Nephron progenitor cell (in vitro differentiated cells): ENCODE measurements around the gene BBX.
A peak's percentile ranks its signal among the peaks of the same experiment; 100 is the strongest.

Experiments
- DNase-seq: peaks from one replicate; pipeline ENCODE4 v3.0.0; 2021
- H3K27ac Mint-ChIP-seq: 2 replicates; pipeline ENCODE4 v1.8.0; 2021; ENCODE audit warnings: mild to moderate bottlenecking, moderate library complexity, mixed read lengths
- H3K27me3 Mint-ChIP-seq: 2 replicates; pipeline ENCODE4 v1.8.0; 2021; ENCODE audit warnings: mild to moderate bottlenecking, low read depth, mixed read lengths; ENCODE audit not compliant: poor library complexity
- H3K36me3 Mint-ChIP-seq: 2 replicates; pipeline ENCODE4 v1.8.0; 2021; ENCODE audit warnings: low read depth, mixed read lengths
- H3K4me1 Mint-ChIP-seq: 2 replicates; pipeline ENCODE4 v1.8.0; 2021; ENCODE audit warnings: mixed read lengths
- H3K4me3 Mint-ChIP-seq: 2 replicates; pipeline ENCODE4 v1.8.0; 2021; ENCODE audit warnings: mild to moderate bottlenecking, moderate library complexity, mixed read lengths
- H3K9me3 Mint-ChIP-seq: 2 replicates; pipeline ENCODE4 v1.8.0; 2021; ENCODE audit warnings: mild to moderate bottlenecking, moderate library complexity, mixed read lengths
- TF ChIP-seq, protein P1 (sequence below): fragments of 200-600 bp; sonication (generic); IDR thresholded peaks from 2 replicates; pipeline ENCODE4 v1.5.0; 2021; ENCODE audit warnings: antibody characterized with exemption

The BBX gene

DNA sequence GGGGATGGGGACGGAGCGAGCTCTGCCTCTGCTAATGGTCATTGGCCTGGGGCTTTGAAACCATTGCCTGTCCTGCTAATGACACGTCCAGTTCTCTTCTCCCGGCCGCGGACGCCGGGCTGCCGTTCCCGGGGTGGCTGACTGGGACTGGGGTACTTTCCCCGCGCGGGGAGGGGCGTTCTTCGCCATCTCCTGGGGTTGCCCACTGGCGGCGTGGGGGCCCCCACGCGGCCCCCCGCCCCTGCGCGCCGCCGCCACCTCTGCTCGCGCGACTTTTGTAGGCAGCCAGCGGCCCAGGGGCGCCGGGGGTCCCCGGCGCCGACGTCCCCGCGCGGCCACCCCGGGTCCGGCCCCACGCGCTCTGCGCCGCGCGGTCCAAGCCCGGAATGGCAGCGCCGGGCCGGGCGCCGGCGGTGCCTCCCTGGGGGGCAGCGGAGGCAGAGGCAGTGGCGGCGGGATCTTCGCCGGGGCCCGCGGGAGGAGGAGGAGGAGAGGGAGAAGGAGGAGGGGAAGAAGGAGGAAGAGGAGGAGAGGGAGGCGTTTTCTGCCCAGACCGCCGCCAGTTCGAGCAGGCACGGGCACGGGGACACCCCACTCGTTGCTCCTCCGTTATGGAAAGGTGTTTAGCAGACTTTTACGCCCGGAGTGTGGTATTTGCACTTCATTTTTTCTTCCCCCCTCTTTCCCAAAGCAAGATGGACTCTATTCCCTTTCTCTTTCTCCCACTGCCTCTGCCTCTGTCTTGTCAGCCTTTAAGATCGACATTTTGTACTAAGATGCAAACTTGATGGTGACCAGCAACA lies 2.3 kb downstream of the BBX start:
- Mint-ChIP-seq H3K27me3 (peaks cover 3% of the 10 kb centered on the region), H3K9me3 (no peaks in the 10 kb centered on the region), H3K36me3 (peaks cover 31% of the 10 kb centered on the region), H3K4me1 (peaks cover 39% of the 10 kb centered on the region), H3K27ac (peak overlapping the region; percentile 57), H3K4me3 (peak overlapping the region; percentile 96)
- DNase-seq = peak; percentile 67
- TF ChIP-seq, protein P1, sequence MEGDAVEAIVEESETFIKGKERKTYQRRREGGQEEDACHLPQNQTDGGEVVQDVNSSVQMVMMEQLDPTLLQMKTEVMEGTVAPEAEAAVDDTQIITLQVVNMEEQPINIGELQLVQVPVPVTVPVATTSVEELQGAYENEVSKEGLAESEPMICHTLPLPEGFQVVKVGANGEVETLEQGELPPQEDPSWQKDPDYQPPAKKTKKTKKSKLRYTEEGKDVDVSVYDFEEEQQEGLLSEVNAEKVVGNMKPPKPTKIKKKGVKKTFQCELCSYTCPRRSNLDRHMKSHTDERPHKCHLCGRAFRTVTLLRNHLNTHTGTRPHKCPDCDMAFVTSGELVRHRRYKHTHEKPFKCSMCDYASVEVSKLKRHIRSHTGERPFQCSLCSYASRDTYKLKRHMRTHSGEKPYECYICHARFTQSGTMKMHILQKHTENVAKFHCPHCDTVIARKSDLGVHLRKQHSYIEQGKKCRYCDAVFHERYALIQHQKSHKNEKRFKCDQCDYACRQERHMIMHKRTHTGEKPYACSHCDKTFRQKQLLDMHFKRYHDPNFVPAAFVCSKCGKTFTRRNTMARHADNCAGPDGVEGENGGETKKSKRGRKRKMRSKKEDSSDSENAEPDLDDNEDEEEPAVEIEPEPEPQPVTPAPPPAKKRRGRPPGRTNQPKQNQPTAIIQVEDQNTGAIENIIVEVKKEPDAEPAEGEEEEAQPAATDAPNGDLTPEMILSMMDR = no peak

DNA sequence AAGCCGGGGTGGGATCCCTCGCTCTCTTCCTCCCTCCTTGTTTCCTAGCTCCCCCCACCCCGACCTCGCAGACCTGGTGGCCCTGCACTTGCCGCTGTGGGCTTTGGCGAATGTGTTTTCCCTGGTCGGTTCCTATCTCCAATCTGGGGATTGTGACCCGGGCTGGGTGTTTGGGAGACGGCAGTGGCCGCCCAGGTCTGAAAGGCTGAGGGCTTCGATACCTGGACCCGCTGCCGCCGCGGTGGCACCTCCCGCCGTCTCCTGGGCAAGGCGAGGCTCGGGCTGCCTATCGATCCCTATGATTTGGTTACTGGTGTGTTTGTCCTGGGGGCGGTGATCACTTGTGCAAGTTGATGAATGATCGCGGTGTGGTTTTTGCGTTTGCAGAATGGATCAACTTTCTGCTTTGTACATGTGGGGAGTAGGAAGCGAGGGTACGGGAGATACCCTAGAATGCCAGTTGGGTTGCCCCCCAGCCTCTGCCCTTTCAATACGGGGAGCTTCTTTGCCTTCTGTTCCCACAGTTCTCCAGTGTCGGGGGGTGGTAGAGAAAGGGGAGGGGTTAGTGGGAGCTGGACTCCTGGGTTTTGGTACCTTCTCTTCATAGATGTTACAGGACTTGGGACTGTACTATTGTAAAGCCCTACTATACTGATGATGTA lies 3.0 kb downstream of the BBX start:
- peak overlapping the region; percentile 57 for H3K27ac Mint-ChIP-seq
- H3K4me1 Mint-ChIP-seq = peaks cover 39% of the 10 kb centered on the region
- DNase-seq = peak; percentile 34
- no peaks in the 10 kb centered on the region for H3K9me3 Mint-ChIP-seq
- TF ChIP-seq, protein P1 = no peak
- H3K27me3 Mint-ChIP-seq = no peaks in the 10 kb centered on the region
- peak overlapping the region; percentile 92 for H3K4me3 Mint-ChIP-seq
- H3K36me3 Mint-ChIP-seq = peaks cover 34% of the 10 kb centered on the region

DNA sequence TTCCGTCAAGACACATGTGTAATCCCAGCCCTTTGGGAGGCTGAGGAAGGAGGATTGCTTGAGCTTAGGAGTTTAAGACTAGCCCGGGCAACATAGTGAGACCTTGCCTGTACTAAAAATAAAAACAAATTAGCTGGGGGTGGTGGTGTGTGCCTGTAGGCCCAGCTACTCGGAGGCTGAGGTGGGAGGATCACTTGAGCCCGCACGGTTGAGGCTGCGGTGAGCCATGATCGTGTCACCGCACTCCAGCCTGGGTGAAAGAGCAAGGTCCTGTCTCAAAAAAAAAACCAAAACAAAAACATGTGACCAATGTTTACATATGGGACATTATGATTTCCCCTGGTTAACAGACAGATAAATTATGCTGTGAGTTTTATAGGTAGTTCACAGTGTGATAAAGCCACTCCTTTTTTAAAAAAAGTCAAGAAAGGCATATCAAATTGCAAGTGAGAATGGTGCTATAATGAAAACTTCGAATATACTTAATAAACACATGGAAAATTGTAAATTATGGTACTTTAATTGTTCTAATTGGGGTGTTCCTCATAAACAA lies 9.2 kb downstream of the BBX start:
- H3K27ac Mint-ChIP-seq = no peak overlapping the region
- H3K36me3 Mint-ChIP-seq = peaks cover 53% of the 10 kb centered on the region
- H3K27me3 Mint-ChIP-seq = no peaks in the 10 kb centered on the region
- H3K4me1 Mint-ChIP-seq = peaks cover 16% of the 10 kb centered on the region
- no peak overlapping the region for H3K4me3 Mint-ChIP-seq
- TF ChIP-seq, protein P1 = no peak
- no peaks in the 10 kb centered on the region for H3K9me3 Mint-ChIP-seq
- no peak for DNase-seq

DNA sequence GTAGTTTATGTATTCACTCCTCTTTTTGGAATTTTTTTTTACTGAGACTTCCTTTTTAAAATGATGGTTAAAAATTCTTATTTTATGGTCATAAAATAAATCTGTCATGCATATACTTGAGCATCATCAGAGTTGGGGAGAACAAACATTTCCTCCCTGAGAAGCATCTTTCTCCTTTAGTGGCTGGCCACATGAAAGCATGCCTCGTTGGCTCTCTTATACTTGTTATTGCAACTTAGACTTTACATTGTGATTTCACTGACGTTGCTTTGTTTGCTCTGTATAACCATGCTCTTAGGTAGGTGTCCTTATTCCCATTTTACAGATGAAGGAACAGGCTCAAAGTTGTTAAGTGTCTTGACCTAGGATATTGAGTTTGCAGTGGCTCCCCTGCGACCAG lies 18.1 kb downstream of the BBX start:
- no peak for DNase-seq
- Mint-ChIP-seq H3K4me1 (peaks cover 8% of the 10 kb centered on the region), H3K36me3 (peaks cover 35% of the 10 kb centered on the region), H3K27ac (no peak overlapping the region), H3K9me3 (no peaks in the 10 kb centered on the region), H3K27me3 (peaks cover 3% of the 10 kb centered on the region), H3K4me3 (no peak overlapping the region)
- TF ChIP-seq, protein P1 = no peak

DNA sequence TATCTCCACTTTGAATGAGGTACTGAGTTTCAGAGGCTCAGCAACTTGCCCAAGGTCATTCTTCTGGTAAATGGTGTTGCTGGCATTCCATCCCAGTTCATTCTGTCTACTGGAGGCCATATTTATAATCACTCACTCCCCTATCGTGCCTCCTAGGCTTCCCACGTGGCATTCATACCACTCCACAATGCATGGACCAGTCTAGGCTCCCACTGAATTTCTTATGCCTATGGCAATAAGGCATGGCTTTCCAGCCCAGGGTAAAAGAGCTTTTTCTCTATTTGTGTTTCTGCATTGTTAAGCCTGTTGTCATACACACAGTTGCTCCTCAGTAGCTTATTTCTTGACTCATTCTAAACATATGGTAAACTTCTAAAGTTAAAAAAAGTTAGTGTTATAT lies 19.9 kb downstream of the BBX start:
- TF ChIP-seq, protein P1 = no peak
- peaks cover 9% of the 10 kb centered on the region for H3K4me1 Mint-ChIP-seq
- H3K36me3 Mint-ChIP-seq = peaks cover 41% of the 10 kb centered on the region
- H3K9me3 Mint-ChIP-seq = no peaks in the 10 kb centered on the region
- peaks cover 3% of the 10 kb centered on the region for H3K27me3 Mint-ChIP-seq
- peak overlapping the region; percentile 22 for H3K27ac Mint-ChIP-seq
- no peak overlapping the region for H3K4me3 Mint-ChIP-seq
- DNase-seq = no peak
